Measurements from ENCODE around the gene LMNTD2.

GRCh38 chr11:545171-545570 lies 15.4 kb downstream of the LMNTD2 start:
- TF ChIP-seq CTCF (IDR thresholded peaks at IDR 0.05; ENCODE audit: low read depth, low read length, poor library complexity, severe bottlenecking): no peak
- no peak for TF ChIP-seq EZH2phosphoT487 (IDR thresholded peaks at IDR 0.05; ENCODE audit: borderline replicate concordance, low read length)

Measured in DOHH2 (cell line).